ENCODE data around the gene RDM1. TPM values are rescaled to one million over a fixed set of nuclear protein-coding genes. Genes with fewer than 3 reads are reported as not detected.

Gene RDM1
- total RNA-seq, 2 donors from 2014 or later, result 1.3 to 3.5 TPM

Other genes starting within 250 kb of the RDM1 start
- gene RASL10B, start 199.1 kb downstream of the RDM1 start, total RNA-seq, result under 1 TPM in 1 of 2 donors, not detected in 1; 0.14 TPM
- not detected for gene GAS2L2, start 177.5 kb downstream of the RDM1 start, total RNA-seq
- gene C17orf50, start 169.9 kb downstream of the RDM1 start, total RNA-seq, result not detected
- not detected for gene MMP28, start 135.1 kb downstream of the RDM1 start, total RNA-seq
- 100 to 1,000 TPM; 235 to 249 TPM for gene TAF15, start 121.3 kb downstream of the RDM1 start, total RNA-seq
- 1 to 10 TPM in 1 of 2 donors, under 1 TPM in 1; 0.81 to 2.9 TPM for gene HEATR9, start 61.9 kb downstream of the RDM1 start, total RNA-seq
- 100 to 1,000 TPM in 1 of 2 donors, 10 to 100 TPM in 1; 97.5 to 224 TPM for gene CCL5, start 50.4 kb downstream of the RDM1 start, total RNA-seq
- not detected for gene LYZL6, start 12.9 kb upstream of the RDM1 start, total RNA-seq
- not detected for gene CCL16, start 50.7 kb upstream of the RDM1 start, total RNA-seq
- gene CCL14, start 56.0 kb upstream of the RDM1 start, total RNA-seq, result not detected
- gene CCL15, start 70.8 kb upstream of the RDM1 start, total RNA-seq, result not detected
- 1 to 10 TPM in 1 of 2 donors, not detected in 1; 1.7 TPM for gene CCL23, start 87.2 kb upstream of the RDM1 start, total RNA-seq
- gene CCL18, start 133.5 kb upstream of the RDM1 start, total RNA-seq, result not detected
- 1,000 to 10,000 TPM; 2,440 to 2,619 TPM for gene CCL3, start 159.4 kb upstream of the RDM1 start, total RNA-seq
- gene CCL4, start 173.1 kb upstream of the RDM1 start, total RNA-seq, result 100 to 1,000 TPM; 379 to 582 TPM
- 10 to 100 TPM in 1 of 2 donors, 1 to 10 TPM in 1; 9.2 to 10.7 TPM for gene TBC1D3B, start 245.9 kb upstream of the RDM1 start, total RNA-seq